Measurements from ENCODE around the gene PDGFA.

GRCh38 chr7:557558-557881 lies 37.9 kb upstream of the PDGFA start:
- TF ChIP-seq CTCF (IDR thresholded peaks at IDR 0.05) (no peak), POLR2A (IDR thresholded peaks at IDR 0.05) (no peak)
